HG02970 (cell line): Measurements from ENCODE around the gene H1-8.
"Not testable (repeated sequence)": the region's sequence is repeated elsewhere in the genome, so short reads cannot be mapped to it uniquely, and the experiment has no call there.

Experiments used
- ATAC-seq: cut with Tn5 transposase; IDR thresholded peaks from one replicate; pipeline ENCODE4 v1.9.1; 2021; ENCODE audit warnings: mild to moderate bottlenecking, moderate library complexity, moderate number of reproducible peaks; ENCODE audit not compliant: unreplicated experiment, low FRiP score

H1-8 gene

DNA sequence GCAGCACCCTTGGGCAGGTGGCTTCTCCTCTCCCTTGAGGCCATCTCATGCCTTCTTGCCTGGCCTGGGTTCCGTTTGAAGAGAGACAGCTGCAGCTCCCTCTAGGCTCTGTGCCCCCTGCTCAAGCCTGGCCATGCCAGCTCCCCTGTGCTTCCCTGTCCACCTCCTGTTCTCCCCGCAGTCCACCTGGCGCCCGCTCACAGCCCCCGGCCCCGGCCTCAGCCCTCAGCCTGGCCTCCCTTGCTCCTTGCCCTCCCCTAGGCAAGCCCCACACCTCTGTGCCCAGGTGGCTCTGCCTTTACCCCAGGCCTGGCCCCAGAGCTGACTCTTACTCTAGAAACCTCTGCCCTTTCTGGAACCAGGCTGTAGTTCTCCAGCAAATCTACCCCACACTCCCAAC, 28.4 kb upstream of the H1-8 start:
- no peak for ATAC-seq

DNA sequence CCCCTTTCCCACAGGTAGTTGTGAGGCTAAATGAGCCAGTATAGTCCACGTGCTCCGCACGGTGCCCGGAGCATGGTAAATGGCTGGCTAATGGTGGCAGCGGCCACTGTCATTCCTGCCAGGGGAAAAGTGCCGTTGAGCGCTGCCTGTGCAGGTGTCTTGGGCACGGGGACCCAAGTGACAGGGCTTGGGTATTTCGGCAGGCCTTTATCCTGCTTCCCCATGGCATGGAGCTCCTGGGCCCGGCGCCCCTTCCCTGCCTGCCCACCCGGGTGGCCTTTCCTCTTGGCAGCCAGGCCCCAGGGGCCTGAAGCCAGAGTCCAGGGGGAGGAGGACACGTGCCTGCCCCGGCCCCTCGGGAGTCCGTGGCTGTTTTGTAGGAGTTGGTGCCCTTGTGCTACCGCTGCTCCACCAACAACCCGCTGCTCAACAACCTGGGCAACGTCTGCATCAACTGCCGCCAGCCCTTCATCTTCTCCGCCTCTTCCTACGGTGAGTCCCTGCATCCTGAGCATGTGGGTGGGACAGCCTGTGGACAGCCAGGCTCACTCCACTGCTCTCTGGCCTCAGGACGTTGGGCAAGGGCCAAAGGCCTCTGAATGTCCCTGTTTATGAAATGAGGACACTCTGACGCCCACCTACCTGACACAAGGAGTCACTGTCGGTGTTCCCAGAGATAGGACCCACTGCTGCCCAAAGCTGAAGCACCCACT, 27.7 kb upstream of the H1-8 start:
- not testable (repeated sequence) for ATAC-seq

DNA sequence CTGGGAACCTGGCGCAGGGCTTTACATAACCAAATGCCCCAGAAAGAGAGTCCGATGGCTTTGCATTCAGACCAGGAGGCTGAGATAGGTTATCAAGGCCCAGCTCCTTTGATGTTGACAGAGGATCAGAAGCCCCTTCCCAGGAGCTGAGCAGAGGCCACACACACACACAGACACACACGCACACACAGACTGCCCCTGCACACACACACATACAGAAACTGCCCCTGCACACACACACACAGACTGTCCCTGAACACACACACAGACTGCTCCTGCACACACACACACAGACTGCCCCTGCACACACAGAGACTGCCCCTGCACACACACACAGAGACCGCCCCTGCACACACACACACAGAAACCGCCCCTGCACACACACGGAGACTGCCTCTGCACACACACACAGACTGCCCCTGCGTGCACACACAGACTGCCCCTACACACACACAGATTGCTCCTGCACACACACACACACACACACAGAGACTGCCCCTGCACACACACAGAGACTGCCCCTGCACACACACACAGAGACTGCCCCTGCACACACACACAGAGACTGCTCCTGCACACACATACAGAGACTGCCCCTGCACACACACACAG, 27.0 kb upstream of the H1-8 start:
- not testable (repeated sequence) for ATAC-seq

DNA sequence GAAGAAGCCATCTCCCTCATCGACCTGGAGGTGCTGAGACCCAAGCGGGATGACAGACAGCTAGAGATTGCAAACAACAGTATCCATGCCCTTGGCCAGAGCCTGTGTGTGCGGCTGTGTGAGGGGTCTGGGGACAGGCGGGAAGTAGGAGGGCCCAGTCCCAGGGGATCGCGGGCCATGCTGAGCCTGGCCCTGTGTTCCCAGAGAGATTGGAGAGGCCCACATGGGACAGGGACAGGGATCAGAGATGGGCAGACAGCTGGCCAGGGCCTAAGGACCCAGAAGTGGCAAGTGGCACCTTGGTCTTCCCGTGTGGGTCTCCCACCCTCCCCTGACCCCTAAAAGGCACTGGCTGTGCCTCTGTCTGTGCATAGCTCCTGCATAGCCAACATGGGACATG, 25.5 kb upstream of the H1-8 start:
- no peak for ATAC-seq

DNA sequence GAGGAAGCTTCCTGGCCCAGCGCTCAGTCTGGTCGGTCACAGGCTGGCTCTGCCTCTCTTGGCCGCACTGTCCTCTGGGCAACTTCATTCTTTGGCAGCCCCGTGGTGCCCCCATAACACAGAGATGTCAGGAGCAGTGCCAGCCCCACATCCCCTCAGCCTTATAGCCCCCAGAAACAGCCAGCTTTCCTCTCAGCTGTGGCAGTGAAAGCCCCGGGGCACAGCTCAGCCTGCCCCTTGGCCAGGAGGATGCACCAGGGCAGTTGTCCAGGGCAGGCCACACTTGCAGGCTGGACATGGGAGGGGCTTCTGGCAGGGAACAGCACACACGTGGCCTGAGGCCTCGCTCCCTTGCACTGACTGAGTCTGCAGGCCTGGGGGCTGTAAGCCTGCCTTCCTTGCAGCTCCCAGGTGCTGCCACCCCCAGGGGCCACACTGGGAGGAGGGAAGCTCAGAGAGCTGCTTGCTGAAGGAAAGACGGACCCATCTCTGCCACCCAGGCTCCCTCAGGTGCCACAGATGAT, 24.9 kb upstream of the H1-8 start:
- no peak for ATAC-seq

DNA sequence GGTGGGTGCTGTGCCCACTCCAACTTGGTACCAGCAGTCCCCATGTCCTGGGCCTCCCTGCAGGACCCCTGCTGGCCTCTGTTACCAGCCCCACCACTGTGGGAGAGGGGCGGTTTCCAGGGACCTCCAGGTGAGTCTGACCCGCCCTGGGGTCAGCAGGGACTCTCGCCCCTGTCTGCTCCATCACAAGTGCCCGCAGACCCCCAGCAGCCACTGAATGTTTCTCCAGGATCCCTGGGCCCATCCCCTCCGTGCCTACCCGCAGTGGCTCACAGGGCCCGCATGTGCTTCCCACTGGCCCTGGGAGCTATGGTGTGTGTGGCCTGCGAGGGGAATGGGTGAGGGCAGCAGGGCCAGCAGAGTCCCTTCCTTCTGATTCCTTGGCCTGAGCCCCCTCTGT, 24.4 kb upstream of the H1-8 start:
- ATAC-seq, result no peak

DNA sequence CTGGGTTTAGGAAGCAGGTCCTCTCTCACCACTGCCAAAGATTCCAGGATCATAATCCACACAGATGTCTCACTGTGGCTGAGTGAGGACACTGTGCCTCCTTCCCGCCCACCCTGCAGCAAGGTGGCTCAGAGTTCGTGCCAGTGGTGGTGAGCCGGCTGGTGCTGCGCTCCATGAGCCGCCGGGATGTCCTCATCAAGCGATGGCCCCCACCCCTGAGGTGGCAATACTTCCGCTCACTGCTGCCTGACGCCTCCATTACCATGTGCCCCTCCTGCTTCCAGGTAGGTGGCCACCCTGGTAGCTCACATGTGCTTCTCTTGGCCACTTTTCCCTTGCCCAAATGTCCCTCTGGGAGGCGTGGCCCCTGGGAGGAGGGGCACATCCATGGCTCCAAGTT, 23.5 kb upstream of the H1-8 start:
- no peak for ATAC-seq

DNA sequence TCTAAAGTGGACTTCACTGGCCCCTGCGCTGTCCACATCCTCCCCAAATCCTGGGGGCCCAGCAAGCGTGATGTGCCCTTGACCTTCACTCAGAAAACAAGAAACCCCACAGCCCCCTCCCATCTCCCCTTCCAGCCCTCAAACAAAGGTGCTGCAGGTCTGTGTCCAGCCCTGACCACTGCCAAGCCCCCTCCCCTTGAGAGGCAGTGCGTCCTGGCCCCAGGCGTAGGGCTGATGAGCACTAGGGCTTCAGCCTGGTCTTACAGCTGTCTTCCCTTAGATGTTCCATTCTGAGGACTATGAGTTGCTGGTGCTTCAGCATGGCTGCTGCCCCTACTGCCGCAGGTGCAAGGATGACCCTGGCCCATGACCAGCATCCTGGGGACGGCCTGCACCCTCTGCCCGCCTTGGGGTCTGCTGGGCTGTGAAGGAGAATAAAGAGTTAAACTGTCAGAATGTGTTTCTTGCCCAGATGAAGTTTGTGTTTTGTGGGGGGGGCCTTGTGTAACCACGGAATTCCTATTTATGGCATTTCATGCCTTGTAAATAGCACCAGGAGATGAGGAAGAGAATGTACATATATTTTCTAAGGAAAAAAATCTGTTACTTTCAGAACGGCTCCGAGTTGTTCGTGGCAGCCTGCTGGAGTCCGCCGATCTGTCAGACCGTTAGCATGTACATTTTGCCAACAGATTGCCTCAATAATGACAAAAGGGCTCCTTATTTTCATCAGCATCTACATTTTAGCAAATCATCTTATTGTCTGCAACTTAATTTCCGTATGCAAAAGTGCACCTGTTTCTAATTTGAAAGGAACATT, 22.9 kb upstream of the H1-8 start:
- ATAC-seq, result no peak

DNA sequence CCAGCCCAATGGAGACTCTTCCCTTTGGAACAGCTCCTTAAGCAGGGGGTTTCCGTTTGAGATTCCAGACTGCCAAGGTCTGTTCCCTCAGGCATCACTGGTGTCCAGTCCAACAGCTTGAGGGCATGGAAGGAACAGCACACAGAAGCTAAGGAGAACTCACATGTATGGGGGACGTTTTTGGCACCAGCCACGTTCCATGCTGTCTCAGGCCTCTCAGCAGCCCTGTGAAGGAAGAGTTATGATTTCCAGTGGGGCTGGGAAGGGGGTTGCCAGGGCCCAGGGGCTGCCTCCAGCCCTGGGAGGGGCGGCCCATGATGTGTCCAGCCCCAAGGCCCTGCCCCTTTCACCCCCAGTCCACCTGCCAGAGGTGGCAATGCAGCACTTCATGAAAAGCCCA, 22.0 kb upstream of the H1-8 start:
- no peak for ATAC-seq

DNA sequence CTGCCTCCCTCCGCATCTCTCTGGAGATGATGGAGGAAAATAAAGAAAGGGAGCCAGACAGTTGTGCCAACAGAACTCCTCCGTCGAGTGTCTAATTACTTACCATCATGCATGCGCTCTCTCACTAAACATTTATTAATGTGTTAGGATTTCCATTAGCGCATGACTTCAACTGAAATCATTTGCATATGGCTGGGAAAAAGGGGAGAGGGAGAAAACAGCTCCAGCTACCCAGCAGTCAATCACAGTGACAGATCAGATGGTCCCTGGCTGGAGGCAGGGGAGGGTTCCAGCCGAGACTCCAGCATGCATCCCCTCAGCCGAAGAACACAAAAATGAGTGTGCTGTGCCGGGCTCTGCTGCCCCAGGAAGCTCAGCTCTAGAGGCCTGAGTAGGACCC, 21.4 kb upstream of the H1-8 start:
- ATAC-seq, result no peak

DNA sequence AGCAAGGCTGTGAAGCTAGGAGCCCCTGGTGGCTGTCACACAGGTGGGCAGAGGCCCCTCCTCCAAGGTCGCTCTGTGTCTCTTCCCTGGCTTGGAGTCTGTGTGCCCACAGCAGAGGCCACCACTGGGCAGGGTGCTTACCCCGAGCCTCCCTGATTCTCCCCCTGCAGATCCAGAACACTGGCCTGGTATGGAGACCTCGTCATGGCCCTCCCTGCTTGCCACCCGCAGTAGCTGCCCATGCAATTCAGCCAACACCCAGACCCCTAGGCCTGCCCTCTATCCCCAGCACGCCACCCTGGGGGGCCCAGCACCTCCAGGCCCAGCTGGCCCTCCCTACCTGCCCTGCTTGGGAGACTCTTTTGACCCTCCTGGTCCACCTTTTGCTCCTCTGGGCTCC, 20.0 kb upstream of the H1-8 start:
- ATAC-seq, result no peak

DNA sequence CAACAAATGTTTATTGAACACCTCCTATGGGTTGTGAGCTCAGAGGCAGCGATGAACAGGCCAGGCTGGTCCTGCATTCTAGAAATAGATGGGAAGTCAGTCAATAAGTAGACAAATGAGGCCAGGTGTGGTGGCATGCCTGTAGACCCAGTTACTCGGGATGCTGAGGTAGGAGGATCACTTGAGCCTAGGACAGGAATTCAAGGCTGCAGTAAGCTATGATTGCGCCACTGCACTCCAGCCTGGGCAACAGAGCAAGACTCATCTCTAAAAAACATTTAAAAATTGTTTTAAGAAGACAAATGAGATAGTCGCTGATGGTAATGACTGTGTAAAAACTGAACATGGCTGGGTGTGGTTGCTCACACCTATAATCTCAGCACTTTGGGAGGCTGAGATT, 18.9 kb upstream of the H1-8 start:
- no peak for ATAC-seq

DNA sequence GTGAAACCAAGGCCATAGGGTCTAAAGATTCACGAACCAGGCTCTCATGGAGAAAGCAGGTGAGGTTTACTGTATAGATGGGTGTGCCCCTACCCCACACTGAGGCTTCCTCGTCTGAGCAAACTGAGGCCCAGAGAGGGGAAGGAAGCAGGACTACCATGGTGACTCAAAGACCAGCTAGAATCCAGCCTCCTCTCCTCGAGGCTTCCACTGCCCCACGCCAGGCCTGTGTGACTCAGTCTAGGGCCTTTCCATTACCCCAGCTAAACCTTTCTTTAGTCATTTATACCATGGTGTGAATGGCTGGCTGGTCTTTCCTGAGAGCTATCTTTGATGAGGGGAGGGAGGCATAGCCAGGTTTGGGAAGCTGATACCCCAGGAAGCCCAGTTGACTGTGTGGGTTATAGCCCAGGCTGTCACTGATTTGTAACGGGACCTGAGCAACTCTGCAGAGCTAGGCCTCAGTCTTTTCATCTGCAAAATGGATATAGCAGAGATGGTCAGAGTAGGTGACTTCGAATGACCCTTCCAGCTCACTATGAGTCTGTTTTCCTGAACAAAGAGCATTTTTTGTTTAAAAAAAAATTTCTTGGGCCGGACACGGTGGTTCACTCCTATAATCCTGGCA, 17.5 kb upstream of the H1-8 start:
- ATAC-seq, result no peak

DNA sequence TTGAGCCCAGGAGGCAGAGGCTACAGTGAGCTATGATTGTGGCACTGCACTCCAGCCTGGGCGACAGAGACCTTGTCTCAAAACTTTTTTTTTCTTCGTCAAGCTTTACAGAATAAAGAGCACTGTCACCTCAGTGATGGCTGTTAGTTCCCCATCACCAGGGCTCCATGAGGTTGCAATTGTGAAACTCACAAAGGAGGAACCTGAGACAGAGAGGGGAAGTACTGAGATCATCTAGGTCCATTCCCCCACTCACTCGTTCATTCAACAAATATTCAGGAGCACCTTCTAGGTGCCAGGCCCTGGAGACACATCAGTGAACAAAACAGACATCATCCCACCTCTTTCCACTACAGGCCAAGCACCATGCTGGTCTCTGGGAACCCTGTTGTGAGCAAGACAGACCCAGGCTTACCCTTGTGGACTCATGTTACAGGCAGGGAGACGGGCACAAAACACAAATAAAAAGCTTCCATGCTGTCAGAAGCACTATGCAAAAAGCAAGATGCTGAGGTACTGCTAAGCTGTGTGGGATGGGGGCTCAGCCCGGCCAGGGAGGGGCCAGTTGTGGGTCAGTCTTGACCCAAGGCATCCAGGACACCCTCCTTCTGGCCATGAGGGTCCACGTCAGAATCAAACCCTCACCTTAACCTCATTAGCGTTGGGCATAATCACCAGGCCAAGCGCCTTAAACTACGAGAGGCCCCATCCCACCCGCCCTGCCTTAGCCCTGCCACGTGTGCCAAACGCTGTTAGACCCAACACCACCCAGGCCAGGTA, 16.7 kb upstream of the H1-8 start:
- ATAC-seq, result no peak

DNA sequence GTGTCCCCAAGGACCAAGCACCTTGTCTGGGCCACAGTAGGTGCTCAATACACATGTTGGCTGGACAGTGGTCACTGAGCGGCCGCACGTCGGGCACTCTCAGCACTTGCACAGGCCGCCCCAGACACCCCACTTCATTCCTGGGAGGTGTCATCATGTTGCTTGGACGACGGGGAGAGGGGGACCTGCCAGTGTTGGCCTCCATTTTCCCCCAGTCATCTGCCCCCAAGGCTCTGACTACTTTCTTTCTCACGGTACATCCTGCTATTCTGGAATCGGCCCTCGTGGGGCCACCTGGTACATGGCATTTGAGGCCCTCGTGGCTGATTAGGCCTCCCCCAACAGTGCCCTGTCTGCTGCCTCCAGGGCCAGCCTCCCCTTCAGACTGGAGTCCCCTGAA, 15.7 kb upstream of the H1-8 start:
- ATAC-seq, result no peak

DNA sequence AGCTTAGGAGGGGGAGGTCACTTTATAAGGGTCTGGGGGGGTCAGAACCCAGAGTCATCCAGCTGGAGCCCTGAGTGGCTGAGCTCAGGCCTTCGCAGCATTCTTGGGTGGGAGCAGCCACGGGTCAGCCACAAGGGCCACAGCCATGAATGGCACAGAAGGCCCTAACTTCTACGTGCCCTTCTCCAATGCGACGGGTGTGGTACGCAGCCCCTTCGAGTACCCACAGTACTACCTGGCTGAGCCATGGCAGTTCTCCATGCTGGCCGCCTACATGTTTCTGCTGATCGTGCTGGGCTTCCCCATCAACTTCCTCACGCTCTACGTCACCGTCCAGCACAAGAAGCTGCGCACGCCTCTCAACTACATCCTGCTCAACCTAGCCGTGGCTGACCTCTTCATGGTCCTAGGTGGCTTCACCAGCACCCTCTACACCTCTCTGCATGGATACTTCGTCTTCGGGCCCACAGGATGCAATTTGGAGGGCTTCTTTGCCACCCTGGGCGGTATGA, 14.3 kb upstream of the H1-8 start, which contains the start of gene RHO:
TSS of gene RHO (plus strand) at position 51 of the 512 bp plus-strand sequence. CDS start at position 146, 95 bp downstream.
- ATAC-seq, result no peak

DNA sequence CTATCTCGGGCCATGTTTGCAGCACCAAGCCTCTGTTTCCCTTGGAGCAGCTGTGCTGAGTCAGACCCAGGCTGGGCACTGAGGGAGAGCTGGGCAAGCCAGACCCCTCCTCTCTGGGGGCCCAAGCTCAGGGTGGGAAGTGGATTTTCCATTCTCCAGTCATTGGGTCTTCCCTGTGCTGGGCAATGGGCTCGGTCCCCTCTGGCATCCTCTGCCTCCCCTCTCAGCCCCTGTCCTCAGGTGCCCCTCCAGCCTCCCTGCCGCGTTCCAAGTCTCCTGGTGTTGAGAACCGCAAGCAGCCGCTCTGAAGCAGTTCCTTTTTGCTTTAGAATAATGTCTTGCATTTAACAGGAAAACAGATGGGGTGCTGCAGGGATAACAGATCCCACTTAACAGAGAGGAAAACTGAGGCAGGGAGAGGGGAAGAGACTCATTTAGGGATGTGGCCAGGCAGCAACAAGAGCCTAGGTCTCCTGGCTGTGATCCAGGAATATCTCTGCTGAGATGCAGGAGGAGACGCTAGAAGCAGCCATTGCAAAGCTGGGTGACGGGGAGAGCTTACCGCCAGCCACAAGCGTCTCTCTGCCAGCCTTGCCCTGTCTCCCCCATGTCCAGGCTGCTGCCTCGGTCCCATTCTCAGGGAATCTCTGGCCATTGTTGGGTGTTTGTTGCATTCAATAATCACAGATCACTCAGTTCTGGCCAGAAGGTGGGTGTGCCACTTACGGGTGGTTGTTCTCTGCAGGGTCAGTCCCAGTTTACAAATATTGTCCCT, 13.4 kb upstream of the H1-8 start:
- ATAC-seq, result no peak

DNA sequence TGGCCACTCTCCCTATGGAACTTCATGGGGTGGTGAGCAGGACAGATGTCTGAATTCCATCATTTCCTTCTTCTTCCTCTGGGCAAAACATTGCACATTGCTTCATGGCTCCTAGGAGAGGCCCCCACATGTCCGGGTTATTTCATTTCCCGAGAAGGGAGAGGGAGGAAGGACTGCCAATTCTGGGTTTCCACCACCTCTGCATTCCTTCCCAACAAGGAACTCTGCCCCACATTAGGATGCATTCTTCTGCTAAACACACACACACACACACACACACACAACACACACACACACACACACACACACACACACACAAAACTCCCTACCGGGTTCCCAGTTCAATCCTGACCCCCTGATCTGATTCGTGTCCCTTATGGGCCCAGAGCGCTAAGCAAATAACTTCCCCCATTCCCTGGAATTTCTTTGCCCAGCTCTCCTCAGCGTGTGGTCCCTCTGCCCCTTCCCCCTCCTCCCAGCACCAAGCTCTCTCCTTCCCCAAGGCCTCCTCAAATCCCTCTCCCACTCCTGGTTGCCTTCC, 12.7 kb upstream of the H1-8 start:
- no peak for ATAC-seq

DNA sequence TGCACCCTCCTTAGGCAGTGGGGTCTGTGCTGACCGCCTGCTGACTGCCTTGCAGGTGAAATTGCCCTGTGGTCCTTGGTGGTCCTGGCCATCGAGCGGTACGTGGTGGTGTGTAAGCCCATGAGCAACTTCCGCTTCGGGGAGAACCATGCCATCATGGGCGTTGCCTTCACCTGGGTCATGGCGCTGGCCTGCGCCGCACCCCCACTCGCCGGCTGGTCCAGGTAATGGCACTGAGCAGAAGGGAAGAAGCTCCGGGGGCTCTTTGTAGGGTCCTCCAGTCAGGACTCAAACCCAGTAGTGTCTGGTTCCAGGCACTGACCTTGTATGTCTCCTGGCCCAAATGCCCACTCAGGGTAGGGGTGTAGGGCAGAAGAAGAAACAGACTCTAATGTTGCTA, 12.2 kb upstream of the H1-8 start:
- ATAC-seq, result no peak
